Measurements from ENCODE around the gene SGMS1.

The SGMS1 gene

DNA sequence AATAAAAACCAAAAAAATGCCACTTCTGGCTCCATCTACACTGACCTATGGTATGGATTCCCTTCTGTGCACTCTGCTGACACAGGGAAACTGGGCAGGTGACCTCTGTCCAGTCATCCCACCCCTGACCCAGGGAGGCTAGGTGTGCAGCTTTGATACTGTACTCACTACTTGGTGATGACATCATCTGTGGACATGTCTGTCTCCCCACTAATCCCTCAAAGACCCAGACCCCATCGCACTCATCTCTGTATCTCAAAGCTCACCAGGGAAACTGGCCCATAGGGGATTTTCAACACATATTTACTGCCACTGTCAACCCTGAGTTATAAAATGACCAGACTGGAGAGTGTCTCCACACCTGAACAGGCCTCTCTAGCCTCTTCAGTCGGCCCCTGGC is 10.6 kb downstream of the SGMS1 start:
- DNase-seq (ENCODE audit: low read depth in 2 of 2), result no peak

DNA sequence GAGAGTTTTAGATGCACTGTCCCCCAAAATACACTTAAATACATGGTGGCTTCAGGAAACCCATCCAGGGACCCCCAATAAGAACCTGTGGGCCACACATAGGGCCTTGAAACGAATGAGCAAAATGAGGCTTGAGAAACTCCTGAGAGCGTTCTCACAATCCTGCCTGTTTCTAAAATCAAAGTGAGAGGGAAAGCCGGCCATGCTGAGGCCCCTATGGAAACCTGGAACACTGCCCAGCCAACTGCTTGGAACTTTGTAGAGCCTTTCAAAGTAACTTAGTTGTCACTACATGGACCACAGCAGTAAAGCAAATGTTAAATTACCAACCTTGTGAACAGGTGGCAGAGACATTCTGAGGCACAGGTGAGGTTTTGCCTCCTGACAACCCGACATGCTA is 13.4 kb downstream of the SGMS1 start:
- DNase-seq (ENCODE audit: low read depth in 2 of 2), result no peak

- DNase-seq (ENCODE audit: low read depth in 2 of 2), result no peak
Observed at GRCh38 chr10:50607356-50607925, 16.3 kb downstream of the SGMS1 start.

DNA sequence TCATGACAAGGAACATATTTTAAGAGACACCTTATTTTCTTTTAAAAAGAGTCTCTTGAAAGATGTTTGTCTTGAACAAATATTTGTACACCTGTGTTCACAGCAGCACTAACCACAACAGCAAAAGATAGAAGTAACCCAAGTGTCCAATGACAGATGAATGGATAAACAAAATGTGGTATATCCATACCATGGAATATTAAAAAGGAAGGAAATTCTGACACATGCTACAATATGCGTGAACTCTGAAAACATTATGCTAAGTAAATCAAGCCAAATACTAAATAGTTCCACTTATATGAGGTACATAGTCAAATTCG is 17.8 kb downstream of the SGMS1 start:
- DNase-seq (ENCODE audit: low read depth in 2 of 2), result no peak

DNA sequence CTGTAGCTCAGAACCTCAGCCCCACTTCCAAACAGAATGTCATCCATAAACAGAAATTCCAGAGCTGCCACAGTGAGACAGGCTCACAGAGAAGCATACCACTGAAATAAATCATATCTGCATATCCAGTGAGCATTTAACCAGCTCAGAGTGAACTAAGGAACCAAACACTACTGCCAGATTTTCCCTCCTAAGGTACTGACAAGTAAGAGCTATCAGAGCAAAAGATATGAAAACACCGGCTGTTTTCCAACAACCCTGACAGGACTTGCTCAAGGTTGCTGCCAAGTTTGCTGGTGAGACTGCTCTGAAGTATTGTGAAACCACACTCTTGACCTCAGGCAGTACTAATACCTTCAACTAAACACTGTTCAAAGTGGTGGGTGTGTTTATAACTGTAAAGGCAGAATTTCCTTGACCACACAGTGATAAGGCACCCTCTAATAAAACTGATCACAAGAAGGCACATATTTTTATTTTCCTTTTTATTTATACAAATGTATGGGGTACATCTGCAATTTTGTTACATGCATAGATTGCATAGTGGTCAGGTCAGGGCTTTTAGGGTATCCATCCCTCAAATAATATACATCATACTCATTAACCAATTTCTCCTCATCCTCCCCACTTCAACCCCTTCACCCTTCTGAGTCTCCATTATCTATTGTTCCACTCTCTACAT is 18.3 kb downstream of the SGMS1 start:
- no peak for DNase-seq (ENCODE audit: low read depth in 2 of 2)

DNA sequence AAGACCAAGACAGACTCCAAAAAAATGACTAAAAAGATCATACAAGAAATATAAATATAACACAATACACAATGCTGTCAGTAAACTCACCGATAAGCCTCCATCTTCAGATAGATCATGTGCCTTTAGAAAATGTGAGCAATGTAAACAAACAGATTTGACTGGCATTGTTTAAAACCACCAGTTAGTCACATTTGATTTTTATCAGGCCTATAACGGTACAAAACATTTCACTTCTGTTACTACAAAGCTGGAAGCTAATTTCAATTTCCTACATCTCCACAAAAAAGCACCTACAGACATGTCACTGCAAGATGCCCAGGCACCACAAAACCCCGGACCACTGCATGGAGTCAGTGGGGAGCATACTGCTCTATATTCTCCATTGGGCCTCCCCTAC is 18.9 kb downstream of the SGMS1 start:
- no peak for DNase-seq (ENCODE audit: low read depth in 2 of 2)

DNA sequence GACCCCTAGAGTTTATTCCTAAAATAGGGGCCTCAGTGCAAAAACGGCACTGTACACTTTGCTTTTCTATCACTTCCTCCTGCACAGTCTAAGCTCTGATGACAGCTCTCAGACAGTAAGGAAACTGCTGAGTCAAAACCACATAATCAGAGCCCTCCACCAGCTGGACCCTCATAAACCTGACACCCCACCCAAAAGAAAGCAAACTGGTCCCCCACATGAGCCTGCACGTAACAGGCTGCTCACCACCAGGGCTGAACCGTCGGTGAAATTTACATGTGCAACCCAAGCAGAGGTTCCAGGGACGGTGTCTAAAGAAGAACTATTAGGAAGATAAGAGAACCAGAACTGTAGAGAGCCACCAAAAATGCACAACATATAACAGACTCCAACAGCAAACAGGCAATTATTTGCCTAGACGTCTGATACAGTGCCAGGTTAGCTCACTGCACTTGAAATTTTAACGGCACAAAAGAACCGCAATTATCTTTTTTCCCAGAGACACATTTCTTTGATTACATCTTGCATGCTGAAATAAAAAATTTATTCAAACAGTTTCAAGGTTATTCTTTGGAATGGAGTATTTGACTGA is 19.6 kb downstream of the SGMS1 start:
- DNase-seq (ENCODE audit: low read depth in 2 of 2), result no peak

- DNase-seq (ENCODE audit: low read depth in 2 of 2), result no peak
Observed at GRCh38 chr10:50603151-50603850, 20.5 kb downstream of the SGMS1 start.

DNA sequence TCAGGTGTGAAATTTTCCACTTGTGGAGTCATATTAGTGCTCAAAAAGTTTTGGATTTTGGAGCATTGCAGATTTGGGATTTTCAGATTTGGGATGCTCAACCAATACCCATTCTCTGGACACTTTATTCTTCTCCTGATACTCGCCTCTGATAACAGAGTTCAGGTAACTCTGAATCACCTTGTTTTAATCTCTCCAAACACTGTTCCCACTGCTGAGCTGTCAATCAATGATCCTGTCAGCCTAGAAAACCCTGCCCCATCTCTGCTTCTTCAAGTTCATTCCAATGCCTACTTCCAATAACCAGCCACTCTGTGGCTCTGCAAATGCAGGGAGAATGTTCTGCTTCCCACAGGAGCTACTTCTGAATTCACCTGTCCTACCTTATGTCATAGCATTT is 21.8 kb downstream of the SGMS1 start:
- DNase-seq (ENCODE audit: low read depth in 2 of 2), result no peak

GRCh38 chr10:50600831-50601477 is 22.8 kb downstream of the SGMS1 start:
- DNase-seq (ENCODE audit: low read depth in 2 of 2), result no peak

DNA sequence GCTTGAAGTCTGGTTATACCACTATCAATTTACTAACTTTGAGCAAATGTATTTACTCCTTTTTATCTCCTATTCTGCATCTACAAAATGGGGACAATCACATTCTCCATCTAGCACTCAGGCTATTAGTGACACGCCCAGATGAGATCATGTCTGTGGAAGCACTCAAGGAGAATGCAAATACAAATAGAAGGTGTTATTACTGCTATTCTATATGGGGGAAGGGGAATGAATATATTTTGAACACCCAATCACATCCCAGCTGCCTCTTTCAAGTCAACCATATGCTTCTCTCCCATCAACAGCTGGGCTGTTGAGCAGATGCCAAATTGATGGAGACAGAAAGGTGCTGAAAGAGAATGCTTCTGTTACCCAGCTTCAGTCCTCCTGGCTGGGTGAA is 23.5 kb downstream of the SGMS1 start:
- no peak for DNase-seq (ENCODE audit: low read depth in 2 of 2)

DNA sequence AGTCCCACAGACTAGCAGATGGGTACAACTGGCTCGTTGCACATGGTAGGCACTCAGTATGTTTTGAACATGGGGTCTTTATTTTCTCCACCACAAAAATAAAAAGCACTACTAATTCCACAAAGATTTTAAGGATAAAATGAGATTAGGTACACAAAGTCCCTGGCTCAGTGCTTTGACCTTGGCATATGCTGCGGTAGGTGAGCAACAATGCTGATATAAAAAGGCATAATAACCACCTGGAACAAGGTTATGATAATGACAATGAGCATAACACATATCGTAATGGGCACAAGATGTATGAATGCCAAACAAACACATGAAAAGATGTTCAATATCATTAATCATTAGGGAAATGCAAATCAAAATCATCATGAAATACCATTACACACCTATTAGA is 26.9 kb downstream of the SGMS1 start:
- DNase-seq (ENCODE audit: low read depth in 2 of 2), result no peak

- DNase-seq (ENCODE audit: low read depth in 2 of 2), result no peak
Observed at GRCh38 chr10:50596456-50596855, 27.3 kb downstream of the SGMS1 start.

DNA sequence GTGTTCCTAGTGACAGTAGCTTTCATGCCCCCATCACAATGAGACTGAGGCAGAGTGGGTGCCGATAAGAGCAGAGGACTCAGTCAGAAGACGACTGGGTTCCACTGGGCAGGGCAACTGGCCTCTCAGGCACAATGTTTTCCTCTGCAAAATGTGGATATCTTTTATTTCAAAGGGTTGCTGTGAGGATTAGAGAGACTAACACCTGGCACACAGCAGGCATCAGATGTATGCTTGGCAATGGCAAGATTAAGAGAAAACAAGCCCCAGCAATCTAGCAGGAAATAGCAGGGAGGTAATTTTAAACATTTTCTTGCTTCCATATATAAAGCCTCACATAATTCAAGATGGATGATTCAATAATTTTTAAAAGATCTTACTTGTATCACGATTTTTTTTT is 28.0 kb downstream of the SGMS1 start:
- no peak for DNase-seq (ENCODE audit: low read depth in 2 of 2)

DNA sequence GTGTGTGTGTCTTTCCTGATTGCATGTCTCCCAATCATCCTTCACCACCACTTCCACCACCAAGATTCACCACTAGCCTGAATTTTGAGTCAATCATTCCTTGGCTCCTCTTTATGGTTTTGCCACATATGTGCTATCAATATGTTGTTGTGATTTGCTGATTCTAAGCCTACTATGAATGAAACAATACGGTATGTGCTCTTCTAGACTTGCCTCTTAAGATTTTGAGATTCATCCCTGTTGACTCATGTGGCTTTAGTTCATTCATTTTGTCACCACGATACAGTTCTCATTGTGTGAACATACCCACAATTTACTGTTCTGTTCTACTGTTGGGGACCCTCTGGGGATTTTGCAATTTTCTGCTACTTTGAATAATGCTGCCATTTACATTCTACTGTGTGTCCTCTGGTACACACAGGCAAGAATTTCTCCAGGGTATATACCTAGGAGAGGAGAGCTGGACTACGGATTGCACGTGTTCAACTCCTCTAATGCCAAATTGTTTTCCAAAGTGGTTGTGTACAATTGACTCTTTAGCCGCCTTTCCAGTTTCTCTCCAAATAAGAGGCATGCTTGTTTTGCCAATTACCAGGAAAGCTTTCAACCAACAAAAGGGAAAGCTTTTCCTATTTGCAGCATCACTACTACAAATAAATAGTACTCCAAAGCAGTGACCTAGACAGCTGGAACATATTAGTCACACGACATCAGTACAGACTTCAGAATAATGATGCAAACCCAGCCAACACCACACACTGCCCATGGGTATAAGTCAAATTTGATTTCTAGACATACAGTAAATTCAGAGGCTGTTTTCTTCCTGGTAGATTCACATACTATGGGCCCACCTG is 30.0 kb downstream of the SGMS1 start:
- DNase-seq (ENCODE audit: low read depth in 2 of 2), result no peak

DNA sequence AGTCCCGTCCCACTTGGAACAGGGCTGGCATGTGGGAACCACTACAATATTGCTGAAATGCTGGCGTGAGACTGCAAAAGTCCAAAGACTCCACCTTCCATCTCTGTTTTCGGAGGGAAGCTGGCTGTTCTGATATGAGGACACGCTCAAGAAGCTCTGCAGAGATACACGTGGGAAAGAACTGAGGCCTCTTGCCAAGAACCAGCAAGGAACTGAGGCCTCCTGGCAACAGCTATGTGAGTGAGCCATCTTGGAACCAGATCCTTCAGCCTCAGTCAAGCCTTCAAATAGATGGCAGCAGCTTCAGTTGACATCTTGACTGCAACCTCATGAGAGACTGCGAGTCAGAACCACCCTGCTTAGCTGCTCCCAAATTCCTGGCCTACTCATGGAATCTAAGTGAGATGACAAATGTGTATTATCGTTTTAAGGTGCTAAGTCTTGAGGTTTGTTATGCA is 30.8 kb downstream of the SGMS1 start:
- no peak for DNase-seq (ENCODE audit: low read depth in 2 of 2)

DNA sequence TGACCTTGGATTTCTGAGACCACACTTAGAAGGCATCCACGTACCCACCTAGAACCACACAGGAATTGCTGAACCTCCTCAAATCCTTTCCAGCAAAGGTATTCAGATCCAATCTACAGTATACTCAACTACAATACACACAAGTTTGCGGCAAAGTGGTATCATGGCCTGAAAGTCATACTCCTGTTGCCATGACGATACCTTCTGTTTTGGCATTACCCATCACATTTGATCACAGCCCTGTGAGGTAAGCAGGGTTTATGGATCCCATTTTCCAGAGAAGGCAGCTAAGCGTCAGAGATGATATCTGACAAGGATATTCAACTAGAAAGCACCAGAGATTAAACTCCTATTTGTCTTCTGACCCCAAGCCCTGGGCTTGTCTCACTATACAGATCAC is 32.8 kb downstream of the SGMS1 start:
- no peak for DNase-seq (ENCODE audit: low read depth in 2 of 2)

- DNase-seq (ENCODE audit: low read depth in 2 of 2), result no peak
Observed at GRCh38 chr10:50586740-50587088, 37.0 kb downstream of the SGMS1 start.

DNA sequence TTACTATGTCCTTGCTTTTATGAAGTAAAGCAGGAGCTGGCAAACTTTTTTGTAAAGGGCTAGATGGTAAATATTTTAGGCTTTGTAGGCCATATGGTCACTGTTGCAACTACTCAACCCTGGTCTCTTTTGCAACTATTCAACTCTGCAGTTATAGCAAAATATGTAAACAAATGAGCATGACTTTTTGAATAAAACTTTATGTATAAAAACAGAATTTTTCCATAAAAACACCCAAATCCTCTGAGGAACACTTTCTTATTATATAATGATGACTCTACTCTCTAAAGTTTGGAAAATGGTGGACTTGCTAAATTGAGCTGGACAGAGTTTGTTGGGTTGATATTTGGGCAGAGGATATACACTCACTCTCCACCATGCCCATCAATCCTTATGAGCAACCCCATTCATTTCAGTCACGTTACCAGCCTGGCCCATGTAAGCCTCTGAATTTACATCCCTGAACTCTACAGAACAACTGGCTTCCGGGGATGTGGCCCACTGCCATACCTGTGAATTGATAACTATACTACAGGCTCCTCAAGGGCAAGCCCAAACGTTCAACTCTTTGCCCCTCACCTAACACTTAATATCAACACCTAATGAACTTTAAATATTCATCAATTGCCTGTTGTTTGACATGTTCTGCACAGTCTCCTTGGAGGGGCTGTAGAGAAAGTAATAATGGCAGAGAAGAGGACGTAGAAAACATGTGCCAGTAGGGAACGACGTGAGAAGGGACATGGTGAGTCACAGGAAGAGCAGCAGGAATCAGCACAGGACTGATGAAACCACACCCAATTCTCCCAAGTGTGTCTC is 37.6 kb downstream of the SGMS1 start:
- DNase-seq (ENCODE audit: low read depth in 2 of 2), result no peak

DNA sequence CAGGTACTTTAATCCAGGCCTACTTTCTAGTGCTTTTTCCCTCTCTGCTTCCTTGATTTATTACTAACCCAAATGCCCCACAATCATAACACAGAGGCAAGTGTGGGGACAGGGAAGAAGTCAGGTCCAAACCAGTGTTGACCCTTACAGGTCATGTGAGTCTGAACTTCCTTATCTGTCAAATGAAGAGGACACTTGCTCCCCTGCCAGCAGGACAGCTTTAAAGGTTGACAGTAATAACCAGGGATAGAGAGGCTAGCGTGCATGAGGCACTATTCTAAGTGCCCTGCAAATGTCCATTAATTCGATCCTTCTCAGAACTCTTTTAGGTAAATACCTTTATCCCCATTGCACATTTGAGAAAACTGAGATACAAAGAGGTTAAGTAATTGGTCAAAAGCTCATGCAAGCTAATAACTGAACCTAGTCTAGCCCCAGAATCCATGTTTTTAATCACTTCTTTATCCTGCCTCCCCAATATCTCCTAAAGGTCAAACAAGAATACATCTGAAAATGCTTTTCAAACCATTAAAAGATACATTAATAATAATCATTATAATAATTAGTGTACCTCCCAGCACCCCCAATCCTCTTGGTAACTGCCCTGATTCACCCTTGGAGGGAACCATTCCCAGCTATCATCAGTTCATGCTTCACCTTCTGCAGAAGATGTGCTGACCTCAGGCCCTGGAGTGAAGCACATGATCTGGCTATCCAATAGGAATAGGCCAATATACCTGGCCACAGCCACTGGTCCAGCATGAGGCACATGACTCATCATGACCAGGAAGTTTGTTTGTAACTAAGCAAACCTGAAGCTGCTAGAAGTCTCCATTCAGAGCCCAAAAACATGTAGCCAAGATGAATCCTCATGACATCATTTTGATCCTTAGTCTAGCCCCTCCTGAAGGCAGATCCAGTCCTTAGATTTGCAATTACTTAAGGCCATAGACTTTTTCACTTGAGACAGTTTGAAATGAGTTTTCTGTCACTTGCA is 40.7 kb downstream of the SGMS1 start:
- DNase-seq (ENCODE audit: low read depth in 2 of 2), result no peak

All from stimulated activated CD4-positive, alpha-beta T cell treated with anti-CD3 and anti-CD28 coated beads, Interleukin-15, amount 100 ng/mL, for 48 hours (primary cell).